ENCODE data around the gene MAP7. TPM values are rescaled to one million over a fixed set of nuclear protein-coding genes. Genes with fewer than 3 reads are reported as not detected.
"Not testable (repeated sequence)": the region's sequence is repeated elsewhere in the genome, so short reads cannot be mapped to it uniquely, and the experiment has no call there.

MAP7 gene
- polyA plus RNA-seq, 1 donor, result 37.2 TPM

GRCh38 chr6:136403110-136403980, 146.9 kb downstream of the MAP7 start:
- WGBS (ENCODE audit: insufficient coverage, low lambda C conversion rate), result 43% methylated on average over 3 of the region's 6 CpGs
- H3K9me3 ChIP-seq (ENCODE audit: control insufficient read depth, low read depth, low read length), result no peaks in the 10 kb centered on the region
- DNase-seq, result peak; percentile 11 to 14
- no peak overlapping the region for H3K4me3 ChIP-seq (ENCODE audit: low read length)
- no peaks in the 10 kb centered on the region for H3K36me3 ChIP-seq (ENCODE audit: control insufficient read depth, insufficient read depth, low read length)
- H3K27me3 ChIP-seq (ENCODE audit: control insufficient read depth, insufficient read depth, low read length), result no peaks in the 10 kb centered on the region
- peak overlapping the region; percentile 13 for H3K27ac ChIP-seq (ENCODE audit: low read length)
- H3K4me1 ChIP-seq (ENCODE audit: control insufficient read depth, insufficient read depth, low read length), result no peaks in the 10 kb centered on the region

GRCh38 chr6:136401749-136402148, 148.5 kb downstream of the MAP7 start:
- no peaks in the 10 kb centered on the region for H3K36me3 ChIP-seq (ENCODE audit: control insufficient read depth, insufficient read depth, low read length)
- no peak for DNase-seq
- H3K27ac ChIP-seq (ENCODE audit: low read length), result no peak overlapping the region
- H3K27me3 ChIP-seq (ENCODE audit: control insufficient read depth, insufficient read depth, low read length), result no peaks in the 10 kb centered on the region
- H3K4me3 ChIP-seq (ENCODE audit: low read length), result no peak overlapping the region
- H3K9me3 ChIP-seq (ENCODE audit: control insufficient read depth, low read depth, low read length), result no peaks in the 10 kb centered on the region
- 96% methylated on average over 2 of the region's 3 CpGs for WGBS (ENCODE audit: insufficient coverage, low lambda C conversion rate)
- no peaks in the 10 kb centered on the region for H3K4me1 ChIP-seq (ENCODE audit: control insufficient read depth, insufficient read depth, low read length)

GRCh38 chr6:136401236-136401635, 149.0 kb downstream of the MAP7 start:
- H3K36me3 ChIP-seq (ENCODE audit: control insufficient read depth, insufficient read depth, low read length); H3K4me1 ChIP-seq (ENCODE audit: control insufficient read depth, insufficient read depth, low read length); DNase-seq; H3K27ac ChIP-seq (ENCODE audit: low read length); H3K9me3 ChIP-seq (ENCODE audit: control insufficient read depth, low read depth, low read length); H3K4me3 ChIP-seq (ENCODE audit: low read length); H3K27me3 ChIP-seq (ENCODE audit: control insufficient read depth, insufficient read depth, low read length): not testable (repeated sequence)
- no CpG with 5 or more reads among the region's 4 CpGs for WGBS (ENCODE audit: insufficient coverage, low lambda C conversion rate)

GRCh38 chr6:136398453-136398852, 151.8 kb downstream of the MAP7 start:
- Histone ChIP-seq H3K4me1 (ENCODE audit: control insufficient read depth, insufficient read depth, low read length) (no peaks in the 10 kb centered on the region), H3K27me3 (ENCODE audit: control insufficient read depth, insufficient read depth, low read length) (no peaks in the 10 kb centered on the region), H3K4me3 (ENCODE audit: low read length) (no peak overlapping the region), H3K27ac (ENCODE audit: low read length) (no peak overlapping the region), H3K9me3 (ENCODE audit: control insufficient read depth, low read depth, low read length) (no peaks in the 10 kb centered on the region), H3K36me3 (ENCODE audit: control insufficient read depth, insufficient read depth, low read length) (no peaks in the 10 kb centered on the region)
- no CpG with 5 or more reads among the region's 3 CpGs for WGBS (ENCODE audit: insufficient coverage, low lambda C conversion rate)
- DNase-seq, result no peak

GRCh38 chr6:136396908-136397307, 153.3 kb downstream of the MAP7 start:
- DNase-seq, result no peak
- Histone ChIP-seq H3K4me3 (ENCODE audit: low read length) (no peak overlapping the region), H3K4me1 (ENCODE audit: control insufficient read depth, insufficient read depth, low read length) (no peaks in the 10 kb centered on the region), H3K36me3 (ENCODE audit: control insufficient read depth, insufficient read depth, low read length) (no peaks in the 10 kb centered on the region), H3K9me3 (ENCODE audit: control insufficient read depth, low read depth, low read length) (no peaks in the 10 kb centered on the region), H3K27ac (ENCODE audit: low read length) (no peak overlapping the region), H3K27me3 (ENCODE audit: control insufficient read depth, insufficient read depth, low read length) (no peaks in the 10 kb centered on the region)
- WGBS (ENCODE audit: insufficient coverage, low lambda C conversion rate), result 100% methylated on average over 1 of the region's 1 CpG

GRCh38 chr6:136390959-136391358, 159.3 kb downstream of the MAP7 start:
- H3K27ac ChIP-seq (ENCODE audit: low read length); H3K36me3 ChIP-seq (ENCODE audit: control insufficient read depth, insufficient read depth, low read length); H3K4me1 ChIP-seq (ENCODE audit: control insufficient read depth, insufficient read depth, low read length); H3K4me3 ChIP-seq (ENCODE audit: low read length); H3K9me3 ChIP-seq (ENCODE audit: control insufficient read depth, low read depth, low read length); DNase-seq; H3K27me3 ChIP-seq (ENCODE audit: control insufficient read depth, insufficient read depth, low read length): not testable (repeated sequence)
- no CpG with 5 or more reads among the region's 2 CpGs for WGBS (ENCODE audit: insufficient coverage, low lambda C conversion rate)

DNA sequence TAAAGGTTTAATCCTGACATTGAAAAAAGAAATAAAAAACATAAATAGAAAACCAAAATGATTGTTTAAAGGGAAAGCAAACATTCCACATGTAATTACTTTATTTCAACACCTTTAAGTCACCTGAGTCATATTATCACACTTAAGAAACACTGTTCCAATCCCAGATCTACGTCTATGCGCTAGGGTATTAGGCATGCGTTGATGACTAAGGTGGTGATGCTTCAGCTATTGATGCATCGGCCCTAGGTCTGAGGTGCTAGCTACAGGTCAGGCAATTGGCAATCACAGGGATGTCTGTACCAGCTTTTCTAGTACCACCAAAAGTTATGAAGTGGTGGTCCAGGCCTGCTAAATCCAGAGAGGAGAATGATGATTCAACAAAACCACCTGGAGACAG, 162.9 kb downstream of the MAP7 start:
- Histone ChIP-seq H3K4me1 (ENCODE audit: control insufficient read depth, insufficient read depth, low read length) (no peaks in the 10 kb centered on the region), H3K27ac (ENCODE audit: low read length) (no peak overlapping the region), H3K9me3 (ENCODE audit: control insufficient read depth, low read depth, low read length) (no peaks in the 10 kb centered on the region), H3K4me3 (ENCODE audit: low read length) (no peak overlapping the region), H3K36me3 (ENCODE audit: control insufficient read depth, insufficient read depth, low read length) (peaks cover 10% of the 10 kb centered on the region), H3K27me3 (ENCODE audit: control insufficient read depth, insufficient read depth, low read length) (no peaks in the 10 kb centered on the region)
- no peak for DNase-seq
- WGBS (ENCODE audit: insufficient coverage, low lambda C conversion rate), result 100% methylated on average over 1 of the region's 4 CpGs

DNA sequence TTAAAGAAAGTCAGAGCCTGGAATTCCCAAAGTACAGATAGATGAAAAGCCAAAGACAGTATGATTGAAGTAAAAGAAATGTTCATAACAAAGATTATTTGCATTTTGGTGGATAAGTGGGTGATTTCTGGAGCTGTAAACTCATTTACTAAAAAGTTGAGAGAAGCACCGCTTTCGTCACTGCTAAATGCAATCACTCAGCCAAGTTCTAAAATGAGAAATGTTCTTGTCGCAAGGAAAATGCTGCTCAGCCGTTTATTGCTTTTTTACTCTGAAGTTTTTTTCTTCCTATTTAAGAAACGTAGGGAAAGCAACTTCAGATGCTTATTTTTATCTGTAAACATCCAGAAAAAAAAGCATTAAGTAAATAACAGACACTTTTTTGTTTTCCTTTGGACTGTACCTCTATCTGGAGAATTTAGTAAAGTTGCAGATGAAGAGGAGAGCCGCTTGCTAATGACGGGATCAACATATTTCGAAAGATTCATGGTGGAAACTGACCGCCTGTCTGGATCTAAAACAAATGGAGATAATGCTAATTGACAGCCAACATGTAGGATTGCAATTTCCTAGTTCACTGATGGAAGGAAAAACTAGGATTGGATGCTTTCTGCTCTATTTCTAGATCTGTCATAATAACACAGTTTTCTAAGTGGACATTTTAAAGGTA, 166.8 kb downstream of the MAP7 start:
- WGBS (ENCODE audit: insufficient coverage, low lambda C conversion rate), result 88% methylated on average over 3 of the region's 9 CpGs
- H3K27me3 ChIP-seq (ENCODE audit: control insufficient read depth, insufficient read depth, low read length), result no peaks in the 10 kb centered on the region
- no peaks in the 10 kb centered on the region for H3K9me3 ChIP-seq (ENCODE audit: control insufficient read depth, low read depth, low read length)
- H3K27ac ChIP-seq (ENCODE audit: low read length), result no peak overlapping the region
- H3K4me1 ChIP-seq (ENCODE audit: control insufficient read depth, insufficient read depth, low read length), result no peaks in the 10 kb centered on the region
- H3K4me3 ChIP-seq (ENCODE audit: low read length), result no peak overlapping the region
- H3K36me3 ChIP-seq (ENCODE audit: control insufficient read depth, insufficient read depth, low read length), result peaks cover 7% of the 10 kb centered on the region
- no peak for DNase-seq

GRCh38 chr6:136382676-136383252, 167.5 kb downstream of the MAP7 start:
- H3K36me3 ChIP-seq (ENCODE audit: control insufficient read depth, insufficient read depth, low read length), result peaks cover 6% of the 10 kb centered on the region
- H3K9me3 ChIP-seq (ENCODE audit: control insufficient read depth, low read depth, low read length), result no peaks in the 10 kb centered on the region
- H3K4me3 ChIP-seq (ENCODE audit: low read length), result no peak overlapping the region
- no peak overlapping the region for H3K27ac ChIP-seq (ENCODE audit: low read length)
- no peak for DNase-seq
- H3K4me1 ChIP-seq (ENCODE audit: control insufficient read depth, insufficient read depth, low read length), result no peaks in the 10 kb centered on the region
- no peaks in the 10 kb centered on the region for H3K27me3 ChIP-seq (ENCODE audit: control insufficient read depth, insufficient read depth, low read length)

GRCh38 chr6:136378888-136379287, 171.3 kb downstream of the MAP7 start:
- Histone ChIP-seq H3K4me3 (ENCODE audit: low read length) (no peak overlapping the region), H3K36me3 (ENCODE audit: control insufficient read depth, insufficient read depth, low read length) (peaks cover 13% of the 10 kb centered on the region), H3K27ac (ENCODE audit: low read length) (no peak overlapping the region), H3K9me3 (ENCODE audit: control insufficient read depth, low read depth, low read length) (no peaks in the 10 kb centered on the region), H3K27me3 (ENCODE audit: control insufficient read depth, insufficient read depth, low read length) (no peaks in the 10 kb centered on the region), H3K4me1 (ENCODE audit: control insufficient read depth, insufficient read depth, low read length) (no peaks in the 10 kb centered on the region)
- no peak for DNase-seq
